GM12864 (cell line): ENCODE measurements around the gene CCNT1.
"Not testable (repeated sequence)": the region's sequence is repeated elsewhere in the genome, so short reads cannot be mapped to it uniquely, and the experiment has no call there.

ENCODE experiments used
- DNase-seq: peaks from one replicate; pipeline ENCODE4 v3.0.0-alpha.2; 2011; ENCODE audit warnings: low read depth
- H3K4me3 ChIP-seq: 2 replicates; pipeline ENCODE4 v1.5.1; 2011; ENCODE audit warnings: mild to moderate bottlenecking, low read depth, low read length, control low read depth
- CTCF ChIP-seq: IDR thresholded peaks from 2 replicates; pipeline ENCODE4 v1.5.1; 2011; ENCODE audit warnings: low read depth, mild to moderate bottlenecking, moderate library complexity, low read length, control low read depth, inconsistent platforms; ENCODE audit errors: missing control alignments

The CCNT1 gene

GRCh38 chr12:48686037-48686595, 30.4 kb downstream of the CCNT1 start:
- no peak overlapping the region for H3K4me3 ChIP-seq
- DNase-seq = no peak
- TF ChIP-seq CTCF = no peak

- TF ChIP-seq CTCF = no peak
- no peak for DNase-seq
These were observed 33.0 kb downstream of the CCNT1 start for GRCh38 chr12:48683534-48683933.

GRCh38 chr12:48682927-48683326, 33.6 kb downstream of the CCNT1 start:
- peak overlapping the region; percentile 82; the same call in 1 of the 2 replicates for H3K4me3 ChIP-seq
- TF ChIP-seq CTCF = no peak
- no peak for DNase-seq

More at GRCh38 chr12:48683534-48683933, 33.0 kb downstream of the CCNT1 start:
- H3K4me3 ChIP-seq = no peak overlapping the region

- not testable (repeated sequence) for DNase-seq
- H3K4me3 ChIP-seq = peak overlapping the region; percentile 82
These were observed 34.0 kb downstream of the CCNT1 start for GRCh38 chr12:48682533-48682905.

- peak; percentile 96 for DNase-seq
- H3K4me3 ChIP-seq = peak within 1 kb of the TSS; percentile 82
- TF ChIP-seq CTCF = no peak
These were observed 34.6 kb downstream of the CCNT1 start, which contains the start of gene KANSL2 for GRCh38 chr12:48681710-48682532. Gene KANSL2, minus strand, starts transcription at chr12:48682238. Its CDS starts 606 bp downstream, at chr12:48681632.

- peak; percentile 12 for DNase-seq
- H3K4me3 ChIP-seq = peak overlapping the region; percentile 82
- TF ChIP-seq CTCF = no peak
These were observed 35.2 kb downstream of the CCNT1 start for GRCh38 chr12:48681399-48681709.

- H3K4me3 ChIP-seq = peak overlapping the region; percentile 82
- no peak for DNase-seq
- TF ChIP-seq CTCF = no peak
These were observed 35.6 kb downstream of the CCNT1 start for GRCh38 chr12:48680861-48681260.
